WTC11 (cell line): Measurements from ENCODE around the gene RARRES2. TPM values are rescaled to one million over a fixed set of nuclear protein-coding genes. Genes with fewer than 3 reads are reported as not detected.

ENCODE experiments used
- ATAC-seq: fragments of 200-7000 bp; cut with Tn5 transposase; 2 replicates; pipeline ENCODE4 v1.10.0; 2021; ENCODE audit warnings: mild to moderate bottlenecking, moderate library complexity
- CTCF ChIA-PET: fragments of 300-600 bp; sonication (Branson Sonifier 250); formaldehyde crosslinking; loops from one replicate; lab custom pipeline; 2021; ENCODE audit warnings: antibody characterized with exemption; lab: Charles Lee
- POLR2A ChIA-PET: fragments of 350-600 bp; sonication (Branson Sonifier 250); formaldehyde crosslinking; loops from one replicate; lab custom pipeline; 2021; ENCODE audit warnings: antibody characterized with exemption; lab: Charles Lee
- DNase-seq: peaks from one replicate; pipeline ENCODE4 v3.0.0; 2021; ENCODE audit warnings: low spot score
- H3K27ac Mint-ChIP-seq: 2 replicates; pipeline ENCODE4 v1.8.0; 2021; ENCODE audit warnings: mixed read lengths
- H3K27me3 Mint-ChIP-seq: 2 replicates; pipeline ENCODE4 v1.8.0; 2021; ENCODE audit warnings: low read depth, mild to moderate bottlenecking, moderate library complexity, mixed read lengths
- H3K36me3 Mint-ChIP-seq: 2 replicates; pipeline ENCODE4 v1.8.0; 2021; ENCODE audit warnings: mixed read lengths
- H3K4me1 Mint-ChIP-seq: 2 replicates; pipeline ENCODE4 v1.8.0; 2022; ENCODE audit warnings: mixed read lengths
- H3K4me3 Mint-ChIP-seq: 2 replicates; pipeline ENCODE4 v1.8.0; 2021; ENCODE audit warnings: mild to moderate bottlenecking, moderate library complexity, mixed read lengths
- H3K9me3 Mint-ChIP-seq: 2 replicates; pipeline ENCODE4 v1.8.0; 2021; ENCODE audit warnings: mixed read lengths
- AFF4 ChIP-seq: sonication (generic); formaldehyde crosslinking; IDR thresholded peaks from 2 replicates; pipeline ENCODE4 v1.8.1; 2023; ENCODE audit warnings: mild to moderate bottlenecking, missing genetic modification reagents, borderline replicate concordance
- ARID4B ChIP-seq: sonication (generic); formaldehyde crosslinking; IDR thresholded peaks from 2 replicates; pipeline ENCODE4 v1.8.0; 2023; ENCODE audit warnings: missing genetic modification reagents, mild to moderate bottlenecking, borderline replicate concordance
- ATF1 ChIP-seq: sonication (generic); formaldehyde crosslinking; IDR thresholded peaks from 2 replicates; pipeline ENCODE4 v1.8.1; 2023; ENCODE audit warnings: mild to moderate bottlenecking, moderate library complexity, missing genetic modification reagents
- ATF2 ChIP-seq: sonication (generic); formaldehyde crosslinking; IDR thresholded peaks from 2 replicates; pipeline ENCODE4 v1.8.1; 2022; ENCODE audit warnings: low read depth, missing genetic modification reagents, borderline replicate concordance
- CBFB ChIP-seq: sonication (generic); formaldehyde crosslinking; IDR thresholded peaks from 2 replicates; pipeline ENCODE4 v1.8.1; 2022; ENCODE audit warnings: mild to moderate bottlenecking, low read depth, missing genetic modification reagents
- GABPB1 ChIP-seq: sonication (generic); formaldehyde crosslinking; IDR thresholded peaks from 2 replicates; pipeline ENCODE4 v1.8.1; 2023; ENCODE audit warnings: mild to moderate bottlenecking, missing genetic modification reagents
- HMGXB4 ChIP-seq: sonication (generic); formaldehyde crosslinking; IDR thresholded peaks from 2 replicates; pipeline ENCODE4 v1.8.1; 2023; ENCODE audit warnings: mild to moderate bottlenecking, moderate library complexity, missing genetic modification reagents
- IRF2 ChIP-seq: sonication (generic); formaldehyde crosslinking; IDR thresholded peaks from 2 replicates; pipeline ENCODE4 v1.8.0; 2022; ENCODE audit warnings: low read depth, missing genetic modification reagents, borderline replicate concordance
- NFYB ChIP-seq: sonication (generic); formaldehyde crosslinking; conservative IDR thresholded peaks from 2 replicates; pipeline ENCODE4 v1.8.0; 2022; ENCODE audit warnings: low read depth, missing genetic modification reagents
- PRRX2 ChIP-seq: fragments of 250-450 bp; sonication (Bioruptor Pico); IDR thresholded peaks from 2 replicates; pipeline ENCODE4 v1.8.0; 2021; ENCODE audit warnings: mild to moderate bottlenecking
- TEAD1 ChIP-seq: sonication (generic); formaldehyde crosslinking; IDR thresholded peaks from 2 replicates; pipeline ENCODE4 v1.8.0; 2022; ENCODE audit warnings: mild to moderate bottlenecking, missing genetic modification reagents
- TP53 ChIP-seq: sonication (generic); formaldehyde crosslinking; IDR thresholded peaks from 2 replicates; pipeline ENCODE4 v1.8.1; 2023; ENCODE audit warnings: mild to moderate bottlenecking, missing genetic modification reagents
- ZBTB21 ChIP-seq: sonication (generic); formaldehyde crosslinking; IDR thresholded peaks from 2 replicates; pipeline ENCODE4 v1.8.1; 2023; ENCODE audit warnings: mild to moderate bottlenecking, missing genetic modification reagents, borderline replicate concordance
- ZNF281 ChIP-seq: sonication (generic); formaldehyde crosslinking; IDR thresholded peaks from 2 replicates; pipeline ENCODE4 v1.8.0; 2023; ENCODE audit warnings: mild to moderate bottlenecking, missing genetic modification reagents
- ZNF416 ChIP-seq: fragments of 250-450 bp; sonication (Bioruptor Pico); IDR thresholded peaks from 2 replicates; pipeline ENCODE4 v1.9.0; 2021; ENCODE audit warnings: mild to moderate bottlenecking, inconsistent platforms
- ZNF423 ChIP-seq: fragments of 250-450 bp; sonication (Bioruptor Pico); IDR thresholded peaks from 2 replicates; pipeline ENCODE4 v2.1.2; 2022; ENCODE audit warnings: mild to moderate bottlenecking, moderate library complexity
- ZSCAN18 ChIP-seq: fragments of 250-450 bp; sonication (Bioruptor Pico); IDR thresholded peaks from 2 replicates; pipeline ENCODE4 v2.1.2; 2022; ENCODE audit warnings: mild to moderate bottlenecking, moderate library complexity
- total RNA-seq: library from RNA; stranded (reverse); gene quantifications from 3 replicates; pipeline ENCODE4 v1.2.3, GENCODE V29; 2021

The RARRES2 gene
- total RNA-seq, 1 experiment from 2014 or later: 230 TPM

GRCh38 chr7:150365673-150366398, 24.4 kb upstream of the RARRES2 start:
- peaks cover 65% of the 10 kb centered on the region for H3K4me1 Mint-ChIP-seq
- ChIA-PET POLR2A (interaction anchor here (0.7 to 1.6 kb wide), 3 partner anchors 18 to 36 kb away, joined by 3 to 8 read pairs (median 3); no protein-coding TSS in a partner anchor), CTCF (interaction anchor here (0.6 to 1.7 kb wide), 5 partner anchors 10 to 196 kb away, joined by 3 to 5 read pairs (median 3); no protein-coding TSS in a partner anchor)
- H3K9me3 Mint-ChIP-seq: no peaks in the 10 kb centered on the region
- TF ChIP-seq TEAD1 (CRISPR knock-in tag): no peak
- TF ChIP-seq ATF2 (CRISPR knock-in tag): no peak
- TF ChIP-seq ARID4B (CRISPR knock-in tag): no peak
- TF ChIP-seq CBFB: no peak
- no peak for TF ChIP-seq ZNF416 (CRISPR knock-in tag)
- no peak for TF ChIP-seq ZNF423 (CRISPR knock-in tag)
- no peak for TF ChIP-seq PRRX2 (CRISPR knock-in tag)
- no peak for TF ChIP-seq TP53
- no peak for TF ChIP-seq ZSCAN18 (CRISPR knock-in tag)
- TF ChIP-seq GABPB1 (CRISPR knock-in tag): no peak
- TF ChIP-seq ATF1 (CRISPR knock-in tag): no peak
- no peak for TF ChIP-seq HMGXB4 (CRISPR knock-in tag)
- no peak for TF ChIP-seq ZBTB21
- peaks cover 4% of the 10 kb centered on the region for H3K36me3 Mint-ChIP-seq
- no peak overlapping the region for H3K4me3 Mint-ChIP-seq
- ATAC-seq (no peak), DNase-seq (peak; percentile 5)
- H3K27me3 Mint-ChIP-seq: no peaks in the 10 kb centered on the region; the same call in 1 of the 2 replicates
- H3K27ac Mint-ChIP-seq: peak overlapping the region; percentile 93

GRCh38 chr7:150365194-150365593, 23.8 kb upstream of the RARRES2 start:
- Mint-ChIP-seq H3K4me1 (peaks cover 59% of the 10 kb centered on the region), H3K9me3 (no peaks in the 10 kb centered on the region; the same call in 1 of the 2 replicates), H3K27me3 (no peaks in the 10 kb centered on the region; the same call in 1 of the 2 replicates), H3K36me3 (no peaks in the 10 kb centered on the region), H3K27ac (no peak overlapping the region), H3K4me3 (no peak overlapping the region)
- no peak for DNase-seq
- POLR2A ChIA-PET: no interaction called here
- ATAC-seq: no peak
- CTCF ChIA-PET: interaction anchor here (0.6 to 1.2 kb wide), 3 partner anchors 9 to 84 kb away, joined by 3 read pairs; no protein-coding TSS in a partner anchor
- TF ChIP-seq ZNF281 (no peak), NFYB (CRISPR knock-in tag) (no peak), IRF2 (CRISPR knock-in tag) (no peak), AFF4 (CRISPR knock-in tag) (no peak)
